Endothelial cell of hepatic sinusoid (primary cell): ENCODE results near the gene LINC01488.

Experiments used
- in situ Hi-C: cut with HindIII; loops from 2 replicates; pipeline ENCODE4 v1.10.0; 2017; ENCODE audit warnings: low sequenced_read_pairs

The LINC01488 gene

GRCh38 chr11:69475141-69475865 is 6.2 kb upstream of the LINC01488 start:
- in situ Hi-C loops = no loop called here

GRCh38 chr11:69475866-69476471 is 5.5 kb upstream of the LINC01488 start:
- in situ Hi-C loops = no loop called here

GRCh38 chr11:69476509-69476961 is 4.9 kb upstream of the LINC01488 start:
- in situ Hi-C loops = no loop called here

- in situ Hi-C loops = no loop called here
These were observed 4.4 kb upstream of the LINC01488 start for GRCh38 chr11:69477086-69477485.

GRCh38 chr11:69479591-69480271 is 1.7 kb upstream of the LINC01488 start:
- in situ Hi-C loops = no loop called here

GRCh38 chr11:69480547-69481392 is 693 bp upstream of the LINC01488 start:
- in situ Hi-C loops = no loop called here

GRCh38 chr11:69482322-69482721 is 859 bp downstream of the LINC01488 start:
- in situ Hi-C loops = no loop called here

- in situ Hi-C loops = no loop called here
These were observed 1.7 kb downstream of the LINC01488 start for GRCh38 chr11:69483170-69483569.

GRCh38 chr11:69483691-69484426 is 2.4 kb downstream of the LINC01488 start:
- in situ Hi-C loops = no loop called here

GRCh38 chr11:69484427-69485259 is 3.2 kb downstream of the LINC01488 start:
- in situ Hi-C loops = no loop called here

- in situ Hi-C loops = no loop called here
These were observed 4.0 kb downstream of the LINC01488 start for GRCh38 chr11:69485337-69486041.

- in situ Hi-C loops = no loop called here
These were observed 4.8 kb downstream of the LINC01488 start for GRCh38 chr11:69486056-69486772.

GRCh38 chr11:69486773-69487291 is 5.4 kb downstream of the LINC01488 start:
- in situ Hi-C loops = no loop called here

- in situ Hi-C loops = no loop called here
These were observed 5.9 kb downstream of the LINC01488 start for GRCh38 chr11:69487391-69487790.

GRCh38 chr11:69487849-69488542 is 6.5 kb downstream of the LINC01488 start:
- in situ Hi-C loops = no loop called here

- in situ Hi-C loops = no loop called here
These were observed 7.1 kb downstream of the LINC01488 start for GRCh38 chr11:69488543-69488940.

- in situ Hi-C loops = no loop called here
These were observed 7.7 kb downstream of the LINC01488 start for GRCh38 chr11:69489031-69489745.
